Testis (tissue), 2 donors: Measurements from ENCODE around the gene ADIPOR1.
"Not testable (repeated sequence)": the region's sequence is repeated elsewhere in the genome, so short reads cannot be mapped to it uniquely, and the experiment has no call there.

ENCODE experiments used
- CTCF ChIP-seq, 3 experiments: fragments of 450-650 bp in 2 of 3; fragments of 200-600 bp in 1 of 3; sonication (generic) in 1 of 3; IDR thresholded peaks; one replicate each; pipeline ENCODE4 v1.5.1; 2016 to 2019; ENCODE audit warnings: antibody characterized with exemption in 3 of 3, mild to moderate bottlenecking in 2 of 3, moderate library complexity in 1 of 3
- POLR2A ChIP-seq: fragments of 450-650 bp; IDR thresholded peaks from one replicate; pipeline ENCODE4 v1.6.1; 2017; ENCODE audit warnings: antibody characterized with exemption, mild to moderate bottlenecking, moderate library complexity

DNA sequence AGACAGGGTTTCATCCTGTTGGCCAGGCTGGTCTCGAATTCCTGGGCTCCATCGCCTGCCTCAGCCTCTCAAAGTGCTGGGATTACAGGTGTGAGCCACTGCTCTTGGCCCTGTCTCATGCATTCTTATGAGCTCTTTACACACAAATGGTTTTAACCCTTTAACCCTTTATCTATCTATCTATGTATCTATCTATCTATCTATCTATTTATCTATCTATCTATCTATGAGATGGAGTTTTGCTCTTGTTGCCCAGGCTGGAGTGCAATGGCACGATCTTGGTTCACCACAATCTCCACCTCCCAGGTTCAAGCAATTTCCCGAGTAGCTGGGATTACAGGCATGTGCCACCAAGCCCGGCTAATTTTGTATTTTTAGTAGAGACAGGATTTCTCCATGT is 54.3 kb downstream of the ADIPOR1 start:
- not testable (repeated sequence) for TF ChIP-seq CTCF (IDR thresholded peaks at IDR 0.05); POLR2A
